HTR-8/SVneo (cell line): ENCODE results near the gene NT5DC3.

Experiments used
- DNase-seq: peaks from one replicate; pipeline ENCODE4 v3.0.0; 2011; ENCODE audit warnings: low spot score, mixed read lengths; ENCODE audit not compliant: insufficient read length
- FAIRE-seq: peaks from 2 replicates; lab custom pipeline; 2011; peaks lifted over from hg19 to GRCh38; lab: Jason Lieb, UNC

NT5DC3 gene

GRCh38 chr12:103793046-103793445, 48.0 kb downstream of the NT5DC3 start:
- DNase-seq (no peak), FAIRE-seq (no peak)

- no peak for FAIRE-seq
- no peak for DNase-seq
Measured at GRCh38 chr12:103791350-103791920, 49.6 kb downstream of the NT5DC3 start.

GRCh38 chr12:103786201-103786600, 54.8 kb downstream of the NT5DC3 start:
- FAIRE-seq (no peak), DNase-seq (no peak)

- FAIRE-seq, result no peak
- no peak for DNase-seq
Measured at GRCh38 chr12:103785243-103786031, 55.6 kb downstream of the NT5DC3 start.

DNA sequence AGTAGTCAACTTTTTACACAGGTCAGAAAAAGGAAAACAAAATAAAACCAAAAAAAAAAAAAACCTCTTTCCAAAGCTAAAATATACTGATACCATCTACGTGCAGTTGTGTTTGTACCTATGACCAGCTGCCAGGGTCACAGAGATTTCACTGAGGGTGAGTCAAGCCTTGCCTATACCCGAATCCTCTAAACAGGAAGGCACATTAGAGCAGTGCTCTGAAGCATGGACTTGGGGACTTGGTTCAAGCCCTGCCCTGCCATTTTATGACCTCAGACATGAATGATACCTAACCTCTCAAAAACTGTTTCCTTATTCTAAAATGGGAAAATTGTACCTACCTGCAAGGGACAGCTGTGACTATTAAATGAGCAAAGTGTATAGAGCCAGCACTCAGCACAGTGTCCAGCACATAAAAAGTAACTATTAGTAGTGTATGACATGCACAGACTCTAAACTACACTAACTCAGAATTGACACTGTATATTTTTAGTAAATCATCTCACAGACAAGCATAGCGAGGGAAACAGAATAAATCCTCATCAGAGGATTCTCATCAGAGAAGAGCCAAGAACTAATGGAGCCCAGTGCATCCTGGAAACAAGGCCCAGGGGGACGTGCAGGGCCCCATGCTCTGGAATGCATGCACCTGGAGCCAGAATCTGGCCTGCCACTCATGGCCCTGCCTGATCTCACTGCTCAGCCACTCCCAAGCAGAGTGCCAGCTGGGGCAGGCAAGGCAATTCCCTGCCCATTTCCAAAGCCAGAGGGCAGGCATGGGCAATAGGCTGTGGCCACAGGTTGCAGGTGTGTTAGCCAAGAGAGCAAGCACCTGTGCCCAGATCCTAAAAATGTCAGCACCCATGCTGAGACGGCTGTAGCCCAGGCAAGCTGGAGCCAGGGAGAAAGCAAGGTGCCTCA, 57.0 kb downstream of the NT5DC3 start:
- no peak for FAIRE-seq

GRCh38 chr12:103782399-103782798, 58.6 kb downstream of the NT5DC3 start:
- no peak for FAIRE-seq
- DNase-seq, result no peak

More for the DNA sequence above, 57.0 kb downstream of the NT5DC3 start:
- DNase-seq, result no peak

- DNase-seq (no peak), FAIRE-seq (no peak)
Measured at GRCh38 chr12:103780992-103781391, 60.0 kb downstream of the NT5DC3 start.

GRCh38 chr12:103780093-103780440, 61.0 kb downstream of the NT5DC3 start:
- no peak for FAIRE-seq

DNA sequence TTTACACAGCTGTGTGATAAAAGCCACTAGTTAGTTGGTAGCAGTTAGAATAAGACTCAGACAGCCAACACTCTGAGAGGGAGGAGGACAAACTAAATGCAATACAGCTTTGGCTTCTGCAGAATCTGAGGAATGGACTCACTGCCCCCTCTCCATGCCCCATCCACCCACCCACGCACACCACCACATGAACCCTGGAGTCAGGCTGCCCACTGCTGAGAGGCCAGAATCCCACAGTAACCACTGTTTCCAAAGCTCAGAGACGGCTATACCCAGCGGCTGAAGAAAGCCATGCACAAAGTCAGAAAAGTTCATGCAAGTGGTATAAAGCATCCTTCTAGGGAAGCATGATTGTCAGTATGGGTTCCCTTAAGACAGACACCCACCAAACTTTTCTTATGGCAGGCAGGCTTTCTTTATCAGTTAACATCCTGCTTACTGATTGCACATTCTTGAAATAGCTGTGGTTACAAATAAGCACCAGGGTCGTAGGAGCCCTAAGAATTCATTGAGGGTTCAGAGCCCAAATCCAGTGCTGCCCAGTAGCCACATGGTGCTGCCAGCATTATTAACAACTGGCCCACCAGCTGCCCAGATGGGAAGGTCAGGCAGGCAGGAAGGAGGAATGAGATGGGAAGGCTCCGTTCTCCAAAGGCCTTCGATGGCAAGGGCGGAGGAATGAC, 61.5 kb downstream of the NT5DC3 start:
- FAIRE-seq (no peak), DNase-seq (peak; percentile 65)

More at GRCh38 chr12:103780093-103780440, 61.0 kb downstream of the NT5DC3 start:
- no peak for DNase-seq

DNA sequence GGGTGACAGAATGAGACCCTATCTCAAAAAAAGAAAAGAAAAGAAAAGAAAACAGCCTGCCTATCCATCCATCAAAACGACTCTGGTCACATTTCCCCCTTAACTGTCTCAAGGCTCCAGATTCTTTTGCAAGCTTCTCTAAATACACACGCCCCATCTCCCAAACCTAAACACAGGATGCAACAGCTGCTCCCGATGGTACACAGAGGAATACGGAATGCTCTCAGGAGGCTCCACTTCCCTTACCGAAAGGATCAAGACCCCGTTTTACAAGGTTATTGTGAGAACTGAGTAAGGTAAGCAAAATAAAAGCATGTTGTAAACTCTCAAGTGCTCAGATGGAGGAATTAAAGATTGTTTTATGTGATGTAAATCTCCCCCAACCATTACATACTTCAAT, 62.3 kb downstream of the NT5DC3 start:
- DNase-seq, result no peak
- no peak for FAIRE-seq

DNA sequence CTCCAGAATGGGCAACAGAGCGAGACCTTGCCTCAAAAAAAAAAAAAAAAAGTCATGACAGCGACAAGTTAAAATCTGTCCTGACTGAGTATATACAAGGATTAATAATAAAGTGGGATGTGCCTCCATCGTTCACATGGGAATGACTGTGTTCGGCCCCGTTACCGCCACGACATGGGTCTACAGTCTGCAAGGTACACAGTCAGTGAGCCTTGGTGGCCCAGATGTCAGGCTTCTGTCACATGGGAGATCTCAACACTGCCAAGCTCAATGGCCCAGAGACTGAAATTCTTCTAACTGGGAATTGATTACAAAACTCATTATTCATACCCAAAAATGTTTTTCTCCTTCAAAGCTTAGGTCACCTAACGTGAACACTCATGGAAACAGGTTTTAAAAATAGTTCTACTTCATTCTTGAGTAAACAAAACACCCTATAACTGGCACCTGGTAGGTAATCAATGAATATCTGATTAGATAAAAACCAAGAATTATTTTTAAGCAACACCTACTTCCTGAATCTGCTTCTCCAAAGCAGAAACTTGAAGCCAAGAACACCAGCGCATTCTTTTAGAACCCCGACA, 66.0 kb downstream of the NT5DC3 start:
- DNase-seq, result no peak
- no peak for FAIRE-seq

DNA sequence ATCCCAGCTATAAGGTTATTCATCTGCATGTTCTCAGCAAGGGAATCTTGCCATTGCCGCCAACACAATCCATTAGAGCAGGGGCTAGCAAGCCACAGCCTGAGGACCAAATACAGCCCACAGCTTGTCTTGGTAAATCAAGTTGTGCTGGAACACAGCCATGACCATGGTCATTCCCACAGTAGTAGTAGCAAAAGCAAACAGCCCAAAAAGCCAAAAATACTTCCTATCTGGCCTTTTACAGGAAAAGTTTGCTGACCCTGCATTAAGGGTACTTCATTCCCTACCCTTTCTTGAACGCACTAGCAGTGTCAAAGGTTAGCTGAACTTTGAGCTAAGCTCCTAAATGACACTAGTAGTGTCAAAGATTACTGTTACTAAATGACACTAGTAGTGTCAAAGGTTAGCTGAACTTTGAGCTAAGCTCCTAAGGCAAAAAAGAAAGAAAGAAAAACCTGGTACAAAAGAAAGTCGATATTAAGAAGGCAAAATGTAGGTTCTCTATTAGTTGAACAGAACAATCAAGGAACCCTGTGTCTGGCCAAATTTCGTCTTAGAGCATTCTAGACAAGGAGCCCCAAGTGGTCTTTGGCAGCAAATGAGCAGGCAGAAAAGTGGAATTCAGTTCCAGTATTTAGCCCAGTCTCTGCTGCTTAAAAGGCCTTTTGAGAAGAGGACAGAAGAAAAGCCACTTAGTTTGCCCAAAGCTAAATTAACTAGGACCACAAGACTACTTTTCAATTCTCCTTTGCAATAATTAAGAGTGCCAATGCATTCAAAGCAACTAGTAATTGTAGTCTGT, 67.7 kb downstream of the NT5DC3 start:
- DNase-seq (no peak), FAIRE-seq (no peak)

- FAIRE-seq (no peak), DNase-seq (no peak)
Measured at GRCh38 chr12:103772367-103773108, 68.5 kb downstream of the NT5DC3 start.

GRCh38 chr12:103771466-103771865, 69.6 kb downstream of the NT5DC3 start:
- peak; percentile 54 for DNase-seq
- FAIRE-seq, result no peak

GRCh38 chr12:103769240-103769945, 71.6 kb downstream of the NT5DC3 start:
- no peak for FAIRE-seq
- no peak for DNase-seq

DNA sequence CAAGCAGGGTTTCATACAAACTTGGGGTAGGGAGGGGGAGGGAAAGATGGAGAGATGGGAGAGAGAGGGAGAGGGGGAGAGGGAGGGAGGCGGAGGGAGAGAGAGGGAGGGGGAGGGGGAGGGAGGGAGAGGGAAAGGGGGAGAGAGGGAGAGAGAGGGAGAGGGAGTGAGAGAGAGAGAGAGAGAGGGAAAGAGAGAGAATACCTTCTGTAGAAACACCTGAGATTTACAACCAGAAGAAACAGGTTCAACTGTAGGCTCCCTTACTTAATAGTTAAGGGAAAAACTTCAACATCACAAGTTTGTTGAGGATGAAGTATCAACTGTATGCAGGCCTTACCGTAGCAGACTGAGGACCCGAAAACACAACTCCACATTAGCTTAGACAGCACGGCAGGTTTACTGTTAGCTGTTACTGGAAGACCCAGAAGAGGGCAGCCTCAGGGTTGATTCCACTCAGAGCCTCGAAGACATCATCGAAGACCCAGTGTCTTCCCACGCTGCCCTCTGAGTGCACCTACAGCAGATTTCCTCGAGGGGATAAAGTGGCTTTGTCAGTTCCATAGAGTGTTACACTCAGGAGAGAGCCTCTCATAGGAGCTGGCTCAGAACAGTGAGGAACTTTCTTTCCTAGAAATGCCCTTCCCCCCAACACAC, 72.4 kb downstream of the NT5DC3 start:
- DNase-seq (no peak), FAIRE-seq (no peak)

- no peak for DNase-seq
- peak; percentile 9 for FAIRE-seq
Measured at GRCh38 chr12:103766028-103766427, 75.0 kb downstream of the NT5DC3 start.
